CD14-positive monocyte (primary cell): ENCODE results near the gene TMEM87A. TPM values are rescaled to one million over a fixed set of nuclear protein-coding genes. Genes with fewer than 3 reads are reported as not detected.

Source experiments
- DNase-seq, 3 donors: peaks; one replicate each; pipeline ENCODE4 v3.0.0-alpha.2; 2011 to 2022
- H2AFZ ChIP-seq: 2 replicates; pipeline ENCODE4 v1.6.0; 2012; ENCODE audit warnings: mild to moderate bottlenecking, low read depth, low read length, inconsistent platforms; ENCODE audit not compliant: insufficient read depth, poor library complexity, severe bottlenecking
- H3K27ac ChIP-seq, 2 donors: 1 replicate in 1 of 2; 2 replicates in 1 of 2; pipeline ENCODE4 v1.5.1; 2012 to 2013; ENCODE audit warnings: low read length in 2 of 2, control low read depth in 1 of 2, inconsistent platforms in 1 of 2, low read depth in 1 of 2, mild to moderate bottlenecking in 1 of 2
- H3K27me3 ChIP-seq, 2 donors: one replicate each; pipeline versions ENCODE4 v1.6.0 to v1.6.1; 2011 to 2013; ENCODE audit warnings: low read length in 2 of 2; ENCODE audit not compliant: control insufficient read depth in 2 of 2, insufficient read depth in 2 of 2
- H3K36me3 ChIP-seq, 2 donors: replicated peaks in 1 of 2; 1 replicate in 1 of 2; 2 replicates in 1 of 2; pipeline versions ENCODE4 v1.5.1 to v1.6.1; 2012 to 2013; ENCODE audit warnings: low read length in 2 of 2, control low read depth in 1 of 2, inconsistent platforms in 1 of 2, mild to moderate bottlenecking in 1 of 2; ENCODE audit not compliant: insufficient read depth in 2 of 2, control insufficient read depth in 1 of 2
- H3K4me1 ChIP-seq, 2 donors: 1 replicate in 1 of 2; 2 replicates in 1 of 2; pipeline versions ENCODE4 v1.5.1 to v1.6.1; 2012 to 2013; ENCODE audit warnings: low read length in 2 of 2, control low read depth in 1 of 2, inconsistent platforms in 1 of 2, mild to moderate bottlenecking in 1 of 2, moderate library complexity in 1 of 2; ENCODE audit not compliant: insufficient read depth in 2 of 2, control insufficient read depth in 1 of 2
- H3K4me2 ChIP-seq: replicated peaks from 2 replicates; pipeline ENCODE3; 2012; ENCODE audit warnings: low read length, moderate library complexity, mild to moderate bottlenecking; ENCODE audit not compliant: poor library complexity, severe bottlenecking; ENCODE audit errors: extremely low read depth
- H3K4me3 ChIP-seq, 3 experiments: fragments of 200-600 bp in 1 of 3; sonication (generic) in 1 of 3; replicated peaks in 1 of 3; 1 replicate in 2 of 3; 2 replicates in 1 of 3; pipeline ENCODE4 v1.5.1; 2011 to 2013; ENCODE audit warnings: low read length in 3 of 3, mild to moderate bottlenecking in 3 of 3, control low read depth in 2 of 3, low read depth in 2 of 3, inconsistent platforms in 1 of 3, moderate library complexity in 1 of 3
- H3K79me2 ChIP-seq: 2 replicates; pipeline ENCODE4 v1.6.0; 2012; ENCODE audit warnings: mild to moderate bottlenecking, control low read depth, inconsistent platforms, low read length, moderate library complexity; ENCODE audit not compliant: insufficient read depth
- H3K9ac ChIP-seq: 2 replicates; pipeline ENCODE4 v1.6.0; 2017; ENCODE audit warnings: low read length, mild to moderate bottlenecking; ENCODE audit not compliant: insufficient read depth, poor library complexity, severe bottlenecking
- H3K9me3 ChIP-seq, 2 donors: replicated peaks in 1 of 2; 1 replicate in 1 of 2; 2 replicates in 1 of 2; pipeline versions ENCODE4 v1.5.1 to v1.6.1; 2012 to 2013; ENCODE audit warnings: low read length in 2 of 2, control low read depth in 1 of 2; ENCODE audit not compliant: control insufficient read depth in 1 of 2, insufficient read depth in 1 of 2
- H4K20me1 ChIP-seq: 2 replicates; pipeline ENCODE4 v1.6.0; 2012; ENCODE audit warnings: mild to moderate bottlenecking, low read length, control low read depth, moderate library complexity; ENCODE audit not compliant: insufficient read depth
- H3K27ac Mint-ChIP-seq, 7 donors: one replicate each; pipeline ENCODE4 v1.8.0; 2020; ENCODE audit warnings: mild to moderate bottlenecking in 7 of 7, mixed read lengths in 7 of 7, moderate library complexity in 6 of 7, inconsistent platforms in 2 of 7
- H3K27me3 Mint-ChIP-seq, 3 donors: one replicate each; pipeline ENCODE4 v1.8.0; 2021 to 2022; ENCODE audit warnings: low read depth in 3 of 3, mild to moderate bottlenecking in 3 of 3, mixed read lengths in 3 of 3, moderate library complexity in 3 of 3, inconsistent platforms in 1 of 3
- H3K36me3 Mint-ChIP-seq, 2 donors: one replicate each; pipeline ENCODE4 v1.8.0; 2020; ENCODE audit warnings: mixed read lengths in 2 of 2, inconsistent platforms in 1 of 2, mild to moderate bottlenecking in 1 of 2
- H3K4me1 Mint-ChIP-seq: one replicate; pipeline ENCODE4 v1.8.0; 2020; ENCODE audit warnings: mild to moderate bottlenecking, mixed read lengths
- H3K4me3 Mint-ChIP-seq, 2 donors: one replicate each; pipeline ENCODE4 v1.8.0; 2020; ENCODE audit warnings: mild to moderate bottlenecking in 2 of 2, mixed read lengths in 2 of 2, moderate library complexity in 1 of 2
- H3K9me3 Mint-ChIP-seq, 7 donors: one replicate each; pipeline ENCODE4 v1.8.0; 2020 to 2022; ENCODE audit warnings: mixed read lengths in 7 of 7, mild to moderate bottlenecking in 6 of 7, moderate library complexity in 6 of 7, inconsistent platforms in 2 of 7
- CTCF ChIP-seq: fragments of 200-600 bp; IDR thresholded peaks from one replicate; pipeline ENCODE4 v1.8.0; 2022; ENCODE audit warnings: antibody characterized with exemption, mild to moderate bottlenecking
- WGBS: methylation state at CpG from one replicate; pipeline ENCODE4 v1.1.5; 2013; ENCODE audit warnings: missing lambda C conversion rate; ENCODE audit not compliant: insufficient coverage; 5-methylcytosine and 5-hydroxymethylcytosine counted together
- intact Hi-C, 2 donors: fragments of 100-400 bp; cut with micrococcal nuclease; formaldehyde crosslinking; loops; one replicate each; pipeline versions ENCODE4 v1.15.0 to v1.15.1; 2023
- polyA plus RNA-seq, 3 donors: library from polyadenylated mRNA; depleted of rRNA in 1 of 3; unstranded in 2 of 3; stranded (reverse) in 1 of 3; fragments of 300-500 nt in 2 of 3; fragments of >200 nt in 1 of 3; fragmentation: Illumina TruSeq in 2 of 3; gene quantifications; 1 replicate in 2 of 3; 2 replicates in 1 of 3; pipeline ENCODE4 v1.2.3, GENCODE V29; 2012 to 2021

The TMEM87A gene
- polyA plus RNA-seq, 3 donors, result 24.4 to 49.4 (median 39.3) TPM

- H3K4me2 ChIP-seq, result no peak overlapping the region
- peaks cover 9% of the 10 kb centered on the region for H3K79me2 ChIP-seq
- peak overlapping the region in 4 of 7 donors; percentile 8 to 83 (median 41) for H3K27ac Mint-ChIP-seq
- H3K4me3 ChIP-seq, result no peak overlapping the region
- H3K27me3 Mint-ChIP-seq, result no peaks in the 10 kb centered on the region
- no peak for DNase-seq
- no peak overlapping the region for H3K4me3 Mint-ChIP-seq
- H3K27ac ChIP-seq, result peak overlapping the region in 1 of 2 donors; percentile 69
- no peak overlapping the region for H2AFZ ChIP-seq
- peaks cover 0 to 2% (median 0%) of the 10 kb centered on the region in 7 donors for H3K9me3 Mint-ChIP-seq
- H3K36me3 ChIP-seq, result peaks cover 69 to 85% of the 10 kb centered on the region in 2 donors
- H3K27me3 ChIP-seq, result no peaks in the 10 kb centered on the region
- no peaks in the 10 kb centered on the region for H4K20me1 ChIP-seq
- peaks cover 66 to 72% of the 10 kb centered on the region in 2 donors for H3K36me3 Mint-ChIP-seq
- H3K4me1 ChIP-seq, result peaks cover 12 to 20% of the 10 kb centered on the region in 2 donors
- no peak overlapping the region for H3K9ac ChIP-seq
- intact Hi-C loops, result no loop called here
- H3K9me3 ChIP-seq, result no peaks in the 10 kb centered on the region
- 17% methylated on average over 2 of the region's 4 CpGs for WGBS
- H3K4me1 Mint-ChIP-seq, result peaks cover 22% of the 10 kb centered on the region
- TF ChIP-seq CTCF, result no peak
Observed at GRCh38 chr15:42286445-42287029, 13.3 kb upstream of the TMEM87A start.

GRCh38 chr15:42285034-42285433 is 11.8 kb upstream of the TMEM87A start:
- no peaks in the 10 kb centered on the region for H3K9me3 ChIP-seq
- H3K4me2 ChIP-seq, result no peak overlapping the region
- Mint-ChIP-seq H3K36me3 (peaks cover 65 to 72% of the 10 kb centered on the region in 2 donors), H3K9me3 (no peaks in the 10 kb centered on the region), H3K4me3 (no peak overlapping the region), H3K27ac (peak overlapping the region in 6 of 7 donors; percentile 46 to 85 (median 70)), H3K27me3 (no peaks in the 10 kb centered on the region), H3K4me1 (peaks cover 27% of the 10 kb centered on the region)
- no peak overlapping the region for H3K9ac ChIP-seq
- peak overlapping the region in 1 of 2 donors; percentile 69 for H3K27ac ChIP-seq
- H2AFZ ChIP-seq, result no peak overlapping the region
- no peaks in the 10 kb centered on the region for H4K20me1 ChIP-seq
- H3K27me3 ChIP-seq, result no peaks in the 10 kb centered on the region
- peaks cover 16 to 21% of the 10 kb centered on the region in 2 donors for H3K4me1 ChIP-seq
- H3K79me2 ChIP-seq, result peaks cover 12% of the 10 kb centered on the region
- DNase-seq, result no peak
- TF ChIP-seq CTCF, result no peak
- H3K4me3 ChIP-seq, result no peak overlapping the region
- peaks cover 68 to 84% of the 10 kb centered on the region in 2 donors for H3K36me3 ChIP-seq
- no CpG with 5 or more reads among the region's 1 CpG for WGBS
- intact Hi-C loops, result no loop called here
